ENCODE results near the gene SLC6A5.

The SLC6A5 gene

GRCh38 chr11:20618083-20618482 lies 18.7 kb downstream of the SLC6A5 start:
- H3K36me3 ChIP-seq (ENCODE audit: low read depth), result no peaks in the 10 kb centered on the region
- no peaks in the 10 kb centered on the region for H3K9me3 ChIP-seq (ENCODE audit: severe bottlenecking)
- TF ChIP-seq CTCF (IDR thresholded peaks at IDR 0.05; ENCODE audit: poor library complexity, severe bottlenecking), result no peak
- ATAC-seq (ENCODE audit: low read depth) (no peak), DNase-seq (ENCODE audit: low spot score) (no peak)
- H3K4me1 ChIP-seq (ENCODE audit: insufficient read depth, poor library complexity, severe bottlenecking), result no peaks in the 10 kb centered on the region
- H3K4me3 ChIP-seq (ENCODE audit: severe bottlenecking), result no peak overlapping the region
- H3K27me3 ChIP-seq (ENCODE audit: insufficient read depth, poor library complexity, severe bottlenecking), result no peaks in the 10 kb centered on the region
- no peak overlapping the region for H3K27ac ChIP-seq (ENCODE audit: poor library complexity, severe bottlenecking)

GRCh38 chr11:20620988-20621387 lies 21.6 kb downstream of the SLC6A5 start:
- ATAC-seq (ENCODE audit: low read depth), result no peak
- Histone ChIP-seq H3K9me3 (ENCODE audit: severe bottlenecking) (no peaks in the 10 kb centered on the region), H3K27me3 (ENCODE audit: insufficient read depth, poor library complexity, severe bottlenecking) (no peaks in the 10 kb centered on the region), H3K4me1 (ENCODE audit: insufficient read depth, poor library complexity, severe bottlenecking) (no peaks in the 10 kb centered on the region), H3K4me3 (ENCODE audit: severe bottlenecking) (no peak overlapping the region), H3K36me3 (ENCODE audit: low read depth) (no peaks in the 10 kb centered on the region), H3K27ac (ENCODE audit: poor library complexity, severe bottlenecking) (no peak overlapping the region)
- no peak for TF ChIP-seq CTCF (IDR thresholded peaks at IDR 0.05; ENCODE audit: poor library complexity, severe bottlenecking)
- no peak for DNase-seq (ENCODE audit: low spot score)

GRCh38 chr11:20621679-20622078 lies 22.3 kb downstream of the SLC6A5 start:
- ATAC-seq (ENCODE audit: low read depth) (no peak), DNase-seq (ENCODE audit: low spot score) (no peak)
- Histone ChIP-seq H3K4me1 (ENCODE audit: insufficient read depth, poor library complexity, severe bottlenecking) (no peaks in the 10 kb centered on the region), H3K27ac (ENCODE audit: poor library complexity, severe bottlenecking) (no peak overlapping the region), H3K27me3 (ENCODE audit: insufficient read depth, poor library complexity, severe bottlenecking) (no peaks in the 10 kb centered on the region), H3K9me3 (ENCODE audit: severe bottlenecking) (no peaks in the 10 kb centered on the region), H3K4me3 (ENCODE audit: severe bottlenecking) (no peak overlapping the region), H3K36me3 (ENCODE audit: low read depth) (no peaks in the 10 kb centered on the region)
- TF ChIP-seq CTCF (IDR thresholded peaks at IDR 0.05; ENCODE audit: poor library complexity, severe bottlenecking), result no peak

GRCh38 chr11:20623252-20623651 lies 23.8 kb downstream of the SLC6A5 start:
- H3K27ac ChIP-seq (ENCODE audit: poor library complexity, severe bottlenecking), result no peak overlapping the region
- H3K4me1 ChIP-seq (ENCODE audit: insufficient read depth, poor library complexity, severe bottlenecking), result no peaks in the 10 kb centered on the region
- no peak for DNase-seq (ENCODE audit: low spot score)
- ATAC-seq (ENCODE audit: low read depth), result no peak
- H3K27me3 ChIP-seq (ENCODE audit: insufficient read depth, poor library complexity, severe bottlenecking), result no peaks in the 10 kb centered on the region
- no peak for TF ChIP-seq CTCF (IDR thresholded peaks at IDR 0.05; ENCODE audit: poor library complexity, severe bottlenecking)
- no peaks in the 10 kb centered on the region for H3K9me3 ChIP-seq (ENCODE audit: severe bottlenecking)
- no peak overlapping the region for H3K4me3 ChIP-seq (ENCODE audit: severe bottlenecking)
- no peaks in the 10 kb centered on the region for H3K36me3 ChIP-seq (ENCODE audit: low read depth)

- Histone ChIP-seq H3K36me3 (ENCODE audit: low read depth) (no peaks in the 10 kb centered on the region), H3K27ac (ENCODE audit: poor library complexity, severe bottlenecking) (no peak overlapping the region), H3K27me3 (ENCODE audit: insufficient read depth, poor library complexity, severe bottlenecking) (no peaks in the 10 kb centered on the region), H3K4me1 (ENCODE audit: insufficient read depth, poor library complexity, severe bottlenecking) (no peaks in the 10 kb centered on the region), H3K9me3 (ENCODE audit: severe bottlenecking) (no peaks in the 10 kb centered on the region), H3K4me3 (ENCODE audit: severe bottlenecking) (no peak overlapping the region)
- DNase-seq (ENCODE audit: low spot score), result no peak
- ATAC-seq (ENCODE audit: low read depth), result no peak
- TF ChIP-seq CTCF (IDR thresholded peaks at IDR 0.05; ENCODE audit: poor library complexity, severe bottlenecking), result no peak
Measured at GRCh38 chr11:20626279-20626678, 26.9 kb downstream of the SLC6A5 start.
